ENCODE measurements around the gene PLEKHH2.
"Not testable (repeated sequence)": the region's sequence is repeated elsewhere in the genome, so short reads cannot be mapped to it uniquely, and the experiment has no call there.

The PLEKHH2 gene

GRCh38 chr2:43631618-43632317 lies 5.3 kb upstream of the PLEKHH2 start:
- no peak overlapping the region for H2AFZ ChIP-seq (ENCODE audit: low read depth, low read length)
- H3K4me2 ChIP-seq (ENCODE audit: insufficient read depth, low read length), result no peak overlapping the region
- no peak overlapping the region for H3K9ac ChIP-seq (ENCODE audit: low read depth, low read length)
- H3K4me3 ChIP-seq (ENCODE audit: low read depth in 1 of 2, low read length in 2 of 2), result no peak overlapping the region
- H3K27me3 ChIP-seq (ENCODE audit: insufficient read depth, low read length, poor library complexity), result peaks cover 4% of the 10 kb centered on the region
- H3K79me2 ChIP-seq (ENCODE audit: insufficient read depth, low read length), result no peaks in the 10 kb centered on the region
- DNase-seq (no peak), ATAC-seq (ENCODE audit: insufficient read depth, low read depth) (no peak)
- TF ChIP-seq, protein P1, sequence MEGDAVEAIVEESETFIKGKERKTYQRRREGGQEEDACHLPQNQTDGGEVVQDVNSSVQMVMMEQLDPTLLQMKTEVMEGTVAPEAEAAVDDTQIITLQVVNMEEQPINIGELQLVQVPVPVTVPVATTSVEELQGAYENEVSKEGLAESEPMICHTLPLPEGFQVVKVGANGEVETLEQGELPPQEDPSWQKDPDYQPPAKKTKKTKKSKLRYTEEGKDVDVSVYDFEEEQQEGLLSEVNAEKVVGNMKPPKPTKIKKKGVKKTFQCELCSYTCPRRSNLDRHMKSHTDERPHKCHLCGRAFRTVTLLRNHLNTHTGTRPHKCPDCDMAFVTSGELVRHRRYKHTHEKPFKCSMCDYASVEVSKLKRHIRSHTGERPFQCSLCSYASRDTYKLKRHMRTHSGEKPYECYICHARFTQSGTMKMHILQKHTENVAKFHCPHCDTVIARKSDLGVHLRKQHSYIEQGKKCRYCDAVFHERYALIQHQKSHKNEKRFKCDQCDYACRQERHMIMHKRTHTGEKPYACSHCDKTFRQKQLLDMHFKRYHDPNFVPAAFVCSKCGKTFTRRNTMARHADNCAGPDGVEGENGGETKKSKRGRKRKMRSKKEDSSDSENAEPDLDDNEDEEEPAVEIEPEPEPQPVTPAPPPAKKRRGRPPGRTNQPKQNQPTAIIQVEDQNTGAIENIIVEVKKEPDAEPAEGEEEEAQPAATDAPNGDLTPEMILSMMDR (IDR thresholded peaks at IDR 0.05; ENCODE audit: borderline replicate concordance, extremely low read depth, low read length, poor library complexity, severe bottlenecking), result no peak
- TF ChIP-seq EZH2 (IDR thresholded peaks at IDR 0.05; ENCODE audit: borderline replicate concordance, low read depth, low read length, severe bottlenecking), result no peak
- H3K4me1 ChIP-seq (ENCODE audit: insufficient read depth, low read length), result no peaks in the 10 kb centered on the region
- H3K9me3 ChIP-seq (ENCODE audit: insufficient read depth, low read length, severe bottlenecking), result no peaks in the 10 kb centered on the region
- no peaks in the 10 kb centered on the region for H3K36me3 ChIP-seq (ENCODE audit: insufficient read depth, low read length)
- H4K20me1 ChIP-seq (ENCODE audit: insufficient read depth, low read length), result no peaks in the 10 kb centered on the region
- no peak overlapping the region for H3K27ac ChIP-seq (ENCODE audit: low read length)

GRCh38 chr2:43634604-43635306 lies 2.3 kb upstream of the PLEKHH2 start:
- H3K27me3 ChIP-seq (ENCODE audit: insufficient read depth, low read length, poor library complexity), result peaks cover 4% of the 10 kb centered on the region
- DNase-seq (no peak), ATAC-seq (ENCODE audit: insufficient read depth, low read depth) (no peak)
- no peaks in the 10 kb centered on the region for H3K36me3 ChIP-seq (ENCODE audit: insufficient read depth, low read length)
- H3K9me3 ChIP-seq (ENCODE audit: insufficient read depth, low read length, severe bottlenecking), result peaks cover 3% of the 10 kb centered on the region
- H3K9ac ChIP-seq (ENCODE audit: low read depth, low read length), result no peak overlapping the region
- H3K27ac ChIP-seq (ENCODE audit: low read length), result no peak overlapping the region
- no peak overlapping the region for H3K4me2 ChIP-seq (ENCODE audit: insufficient read depth, low read length)
- TF ChIP-seq, protein P1 (IDR thresholded peaks at IDR 0.05; ENCODE audit: borderline replicate concordance, extremely low read depth, low read length, poor library complexity, severe bottlenecking), result no peak
- TF ChIP-seq EZH2 (IDR thresholded peaks at IDR 0.05; ENCODE audit: borderline replicate concordance, low read depth, low read length, severe bottlenecking), result no peak
- H2AFZ ChIP-seq (ENCODE audit: low read depth, low read length), result no peak overlapping the region
- H3K4me3 ChIP-seq (ENCODE audit: low read depth in 1 of 2, low read length in 2 of 2), result no peak overlapping the region
- no peaks in the 10 kb centered on the region for H4K20me1 ChIP-seq (ENCODE audit: insufficient read depth, low read length)
- no peaks in the 10 kb centered on the region for H3K79me2 ChIP-seq (ENCODE audit: insufficient read depth, low read length)
- no peaks in the 10 kb centered on the region for H3K4me1 ChIP-seq (ENCODE audit: insufficient read depth, low read length)

GRCh38 chr2:43636153-43636552 lies 907 bp upstream of the PLEKHH2 start:
- H3K79me2 ChIP-seq (ENCODE audit: insufficient read depth, low read length); H3K36me3 ChIP-seq (ENCODE audit: insufficient read depth, low read length); H3K27ac ChIP-seq (ENCODE audit: low read length); H3K4me2 ChIP-seq (ENCODE audit: insufficient read depth, low read length); H2AFZ ChIP-seq (ENCODE audit: low read depth, low read length); H3K27me3 ChIP-seq (ENCODE audit: insufficient read depth, low read length, poor library complexity); H3K9ac ChIP-seq (ENCODE audit: low read depth, low read length); H3K9me3 ChIP-seq (ENCODE audit: insufficient read depth, low read length, severe bottlenecking); DNase-seq; H3K4me1 ChIP-seq (ENCODE audit: insufficient read depth, low read length); ATAC-seq (ENCODE audit: insufficient read depth, low read depth); H4K20me1 ChIP-seq (ENCODE audit: insufficient read depth, low read length); H3K4me3 ChIP-seq (ENCODE audit: low read depth in 1 of 2, low read length in 2 of 2): not testable (repeated sequence)

DNA sequence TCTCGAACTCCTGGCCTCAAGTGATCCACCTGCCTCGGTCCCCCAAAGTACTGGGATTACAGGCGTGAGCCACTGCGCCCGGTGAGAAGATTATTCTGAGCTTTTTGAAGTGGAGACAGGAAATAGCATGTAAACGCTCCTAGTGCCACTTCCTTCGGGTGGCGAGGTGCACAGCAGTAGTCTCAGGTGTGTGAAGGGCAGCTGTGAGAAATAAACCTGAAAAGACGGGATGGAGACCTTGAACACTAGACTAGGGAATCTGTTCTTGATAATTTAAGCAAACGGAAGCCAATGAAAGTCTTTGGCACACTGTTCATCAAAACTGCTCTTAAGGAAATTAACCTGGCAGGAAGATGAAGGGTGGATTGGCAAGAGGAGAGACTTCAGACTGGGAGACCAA lies 439 bp upstream of the PLEKHH2 start:
- H3K9me3 ChIP-seq (ENCODE audit: insufficient read depth, low read length, severe bottlenecking), result peaks cover 3% of the 10 kb centered on the region
- H2AFZ ChIP-seq (ENCODE audit: low read depth, low read length), result no peak overlapping the region
- H3K27me3 ChIP-seq (ENCODE audit: insufficient read depth, low read length, poor library complexity), result peaks cover 4% of the 10 kb centered on the region
- H4K20me1 ChIP-seq (ENCODE audit: insufficient read depth, low read length), result no peaks in the 10 kb centered on the region
- no peaks in the 10 kb centered on the region for H3K36me3 ChIP-seq (ENCODE audit: insufficient read depth, low read length)
- H3K79me2 ChIP-seq (ENCODE audit: insufficient read depth, low read length), result no peaks in the 10 kb centered on the region
- no peaks in the 10 kb centered on the region for H3K4me1 ChIP-seq (ENCODE audit: insufficient read depth, low read length)
- no peak for TF ChIP-seq EZH2 (IDR thresholded peaks at IDR 0.05; ENCODE audit: borderline replicate concordance, low read depth, low read length, severe bottlenecking)
- TF ChIP-seq, protein P1 (IDR thresholded peaks at IDR 0.05; ENCODE audit: borderline replicate concordance, extremely low read depth, low read length, poor library complexity, severe bottlenecking), result no peak
- H3K27ac ChIP-seq (ENCODE audit: low read length), result no peak overlapping the region
- DNase-seq (no peak), ATAC-seq (ENCODE audit: insufficient read depth, low read depth) (no peak)
- H3K9ac ChIP-seq (ENCODE audit: low read depth, low read length), result no peak overlapping the region
- no peak overlapping the region for H3K4me2 ChIP-seq (ENCODE audit: insufficient read depth, low read length)
- H3K4me3 ChIP-seq (ENCODE audit: low read depth in 1 of 2, low read length in 2 of 2), result no peak overlapping the region

Data from DND-41 (cell line).